RWPE2 (cell line): ENCODE results near the gene XIRP2.

Experiments used
- ATAC-seq: fragments of 200-7000 bp; cut with Tn5 transposase; 3 replicates; pipeline ENCODE4 v1.9.1; 2021; ENCODE audit warnings: low read depth
- DNase-seq: peaks from one replicate; pipeline ENCODE4 v3.0.0-alpha.2; 2020; ENCODE audit warnings: low spot score
- H3K27ac ChIP-seq: fragments of 450-650 bp; 2 replicates; pipeline ENCODE4 v1.5.1; 2017; ENCODE audit warnings: mild to moderate bottlenecking; ENCODE audit not compliant: poor library complexity, severe bottlenecking
- H3K27me3 ChIP-seq: fragments of 250-450 bp; sonication (Bioruptor Pico); 2 replicates; pipeline ENCODE4 v1.5.1; 2021; ENCODE audit warnings: mild to moderate bottlenecking, moderate library complexity; ENCODE audit not compliant: insufficient read depth, poor library complexity, severe bottlenecking
- H3K36me3 ChIP-seq: fragments of 250-450 bp; sonication (Bioruptor Pico); 2 replicates; pipeline ENCODE4 v1.5.1; 2020; ENCODE audit warnings: low read depth, mild to moderate bottlenecking, moderate library complexity
- H3K4me1 ChIP-seq: fragments of 250-450 bp; sonication (Bioruptor Pico); 2 replicates; pipeline ENCODE4 v1.5.1; 2021; ENCODE audit warnings: mild to moderate bottlenecking, moderate library complexity; ENCODE audit not compliant: insufficient read depth, poor library complexity, severe bottlenecking
- H3K4me3 ChIP-seq: fragments of 250-450 bp; sonication (Bioruptor Pico); 2 replicates; pipeline ENCODE4 v1.5.1; 2021; ENCODE audit warnings: mild to moderate bottlenecking, moderate library complexity; ENCODE audit not compliant: severe bottlenecking
- H3K9me3 ChIP-seq: fragments of 250-450 bp; sonication (Bioruptor Pico); 2 replicates; pipeline ENCODE4 v1.5.1; 2021; ENCODE audit warnings: mild to moderate bottlenecking, moderate library complexity; ENCODE audit not compliant: severe bottlenecking
- TF ChIP-seq, protein P1 (sequence below): fragments of 450-650 bp; IDR thresholded peaks from one replicate; pipeline ENCODE4 v1.5.1; 2017; ENCODE audit warnings: mild to moderate bottlenecking, moderate library complexity; ENCODE audit not compliant: poor library complexity, severe bottlenecking

Gene XIRP2

DNA sequence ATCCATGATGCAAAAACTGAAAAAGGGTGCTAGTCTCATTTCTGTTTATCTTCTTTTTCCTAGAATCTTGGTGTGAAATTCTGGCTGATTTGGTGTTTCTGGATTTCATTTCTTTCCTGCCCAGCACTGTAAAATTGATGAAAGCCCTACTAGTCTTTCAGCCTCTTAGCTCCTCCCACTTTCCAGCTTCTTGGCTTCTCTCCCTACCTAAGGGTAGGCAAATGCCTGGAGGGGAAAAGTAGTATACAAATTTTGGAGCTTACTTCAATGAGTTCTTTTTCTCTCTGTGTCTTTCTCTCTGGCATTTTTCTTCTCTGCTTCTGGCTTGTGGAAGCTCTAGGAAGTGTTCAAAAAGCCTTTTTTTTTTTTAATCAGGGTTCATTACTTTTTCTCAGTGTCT is 160.5 kb downstream of the XIRP2 start:
- no peak overlapping the region for H3K27ac ChIP-seq
- no peak for DNase-seq
- ATAC-seq = no peak
- TF ChIP-seq, protein P1, sequence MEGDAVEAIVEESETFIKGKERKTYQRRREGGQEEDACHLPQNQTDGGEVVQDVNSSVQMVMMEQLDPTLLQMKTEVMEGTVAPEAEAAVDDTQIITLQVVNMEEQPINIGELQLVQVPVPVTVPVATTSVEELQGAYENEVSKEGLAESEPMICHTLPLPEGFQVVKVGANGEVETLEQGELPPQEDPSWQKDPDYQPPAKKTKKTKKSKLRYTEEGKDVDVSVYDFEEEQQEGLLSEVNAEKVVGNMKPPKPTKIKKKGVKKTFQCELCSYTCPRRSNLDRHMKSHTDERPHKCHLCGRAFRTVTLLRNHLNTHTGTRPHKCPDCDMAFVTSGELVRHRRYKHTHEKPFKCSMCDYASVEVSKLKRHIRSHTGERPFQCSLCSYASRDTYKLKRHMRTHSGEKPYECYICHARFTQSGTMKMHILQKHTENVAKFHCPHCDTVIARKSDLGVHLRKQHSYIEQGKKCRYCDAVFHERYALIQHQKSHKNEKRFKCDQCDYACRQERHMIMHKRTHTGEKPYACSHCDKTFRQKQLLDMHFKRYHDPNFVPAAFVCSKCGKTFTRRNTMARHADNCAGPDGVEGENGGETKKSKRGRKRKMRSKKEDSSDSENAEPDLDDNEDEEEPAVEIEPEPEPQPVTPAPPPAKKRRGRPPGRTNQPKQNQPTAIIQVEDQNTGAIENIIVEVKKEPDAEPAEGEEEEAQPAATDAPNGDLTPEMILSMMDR = no peak
- no peaks in the 10 kb centered on the region for H3K9me3 ChIP-seq
- H3K4me3 ChIP-seq = no peak overlapping the region
- no peaks in the 10 kb centered on the region for H3K36me3 ChIP-seq
- H3K27me3 ChIP-seq = no peaks in the 10 kb centered on the region
- H3K4me1 ChIP-seq = no peaks in the 10 kb centered on the region

DNA sequence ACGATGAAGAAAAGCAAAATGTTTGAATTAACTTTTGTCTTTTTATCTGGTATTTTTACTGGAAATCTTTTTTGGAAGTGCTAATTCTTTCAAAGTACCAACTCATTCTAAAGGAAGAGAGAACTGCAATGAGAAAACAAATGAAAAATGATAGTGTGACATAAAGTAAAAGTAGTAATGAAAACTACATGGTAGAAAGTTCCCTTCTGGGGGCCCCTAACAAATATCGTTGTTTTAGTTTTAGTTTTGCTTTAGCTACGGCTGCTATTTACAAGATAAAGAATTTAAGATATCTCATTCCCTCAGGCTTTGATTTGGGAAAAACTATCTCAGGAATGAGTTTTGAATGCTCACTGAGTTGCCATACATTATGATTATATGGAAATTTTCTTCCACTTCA is 161.4 kb downstream of the XIRP2 start:
- no peak for ATAC-seq
- DNase-seq = no peak
- Histone ChIP-seq H3K36me3 (no peaks in the 10 kb centered on the region), H3K27ac (no peak overlapping the region), H3K4me1 (no peaks in the 10 kb centered on the region), H3K4me3 (no peak overlapping the region), H3K27me3 (no peaks in the 10 kb centered on the region), H3K9me3 (no peaks in the 10 kb centered on the region)
- TF ChIP-seq, protein P1 = no peak

DNA sequence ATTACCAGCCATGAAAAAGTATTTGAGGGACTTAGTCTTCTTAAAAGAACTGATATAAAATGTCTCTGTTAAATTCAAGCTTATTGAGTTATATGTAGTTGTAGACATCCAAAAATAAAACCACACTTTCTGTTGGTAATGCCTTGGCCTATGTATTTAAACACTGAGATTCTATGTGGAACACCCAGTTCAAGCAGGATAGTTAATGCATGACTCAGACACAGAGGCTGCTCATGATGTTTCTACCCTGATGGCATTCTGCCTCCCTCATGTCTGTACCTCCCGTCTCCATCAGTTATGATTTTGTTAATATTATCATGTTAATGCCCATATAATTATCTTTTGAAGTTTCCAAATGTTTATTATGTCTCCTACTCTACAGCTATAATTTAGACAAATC is 164.5 kb downstream of the XIRP2 start:
- no peaks in the 10 kb centered on the region for H3K27me3 ChIP-seq
- ATAC-seq (peak; percentile 82), DNase-seq (no peak)
- no peak overlapping the region for H3K4me3 ChIP-seq
- H3K27ac ChIP-seq = no peak overlapping the region
- TF ChIP-seq, protein P1 = no peak
- H3K9me3 ChIP-seq = no peaks in the 10 kb centered on the region
- H3K36me3 ChIP-seq = no peaks in the 10 kb centered on the region
- no peaks in the 10 kb centered on the region for H3K4me1 ChIP-seq

DNA sequence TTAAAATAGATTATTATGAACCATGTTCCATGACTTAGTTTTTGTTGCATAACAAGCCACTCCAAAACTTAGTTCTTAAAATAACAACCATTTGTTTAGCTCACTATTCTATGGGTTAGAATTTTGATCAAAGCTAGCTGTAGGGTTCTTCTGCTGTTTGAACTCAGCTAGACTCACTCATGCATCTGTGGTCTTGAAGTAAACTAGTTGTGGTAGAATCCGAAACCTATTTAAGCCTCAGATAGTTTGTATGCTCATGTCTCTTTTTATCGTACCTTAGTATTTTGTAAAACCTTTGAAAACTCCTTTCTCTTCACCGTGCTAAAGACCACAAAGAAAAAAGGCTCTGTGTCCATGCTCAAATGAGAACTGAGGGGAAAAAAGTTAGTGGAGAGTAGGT is 166.6 kb downstream of the XIRP2 start:
- H3K9me3 ChIP-seq = no peaks in the 10 kb centered on the region

DNA sequence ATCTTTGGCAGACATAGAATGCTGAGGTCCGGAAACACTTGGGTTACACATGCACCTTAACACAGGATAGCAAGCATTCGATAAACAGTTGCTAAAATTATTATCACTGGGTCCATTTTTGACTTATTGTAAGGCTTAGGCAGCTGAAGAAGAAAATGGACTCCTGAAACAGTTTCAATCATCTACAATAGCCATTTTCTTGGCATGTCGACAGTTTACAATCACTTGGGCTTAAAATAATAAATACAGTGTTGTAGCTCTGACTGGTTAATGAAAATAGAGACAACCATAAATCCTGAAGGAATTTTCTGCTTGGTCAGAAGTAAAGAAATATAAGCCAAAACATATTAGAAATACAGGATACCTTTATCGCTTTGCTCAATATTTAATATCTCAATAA is 169.2 kb downstream of the XIRP2 start:
- Histone ChIP-seq H3K36me3 (no peaks in the 10 kb centered on the region), H3K4me3 (no peak overlapping the region), H3K27ac (no peak overlapping the region), H3K27me3 (no peaks in the 10 kb centered on the region), H3K4me1 (no peaks in the 10 kb centered on the region), H3K9me3 (no peaks in the 10 kb centered on the region)
- DNase-seq (no peak), ATAC-seq (no peak)
- TF ChIP-seq, protein P1 = no peak

More for the DNA sequence above, 166.6 kb downstream of the XIRP2 start:
- Histone ChIP-seq H3K36me3 (no peaks in the 10 kb centered on the region), H3K4me3 (no peak overlapping the region), H3K4me1 (no peaks in the 10 kb centered on the region), H3K27ac (no peak overlapping the region), H3K27me3 (no peaks in the 10 kb centered on the region)
- DNase-seq (no peak), ATAC-seq (no peak)
- TF ChIP-seq, protein P1 = no peak
